HepG2 (cell line): Measurements from ENCODE around the gene LDAH. TPM values are rescaled to one million over a fixed set of nuclear protein-coding genes. Genes with fewer than 3 reads are reported as not detected.

ENCODE experiments used
- ARNT ChIP-seq: fragments of 450-650 bp; IDR thresholded peaks from 2 replicates; pipeline ENCODE4 v1.6.1; 2017
- ATF1 ChIP-seq: IDR thresholded peaks from 2 replicates; pipeline ENCODE4 v1.6.1; 2016; ENCODE audit warnings: mild to moderate bottlenecking, control low read depth
- BORCS8-MEF2B ChIP-seq: sonication (generic); formaldehyde crosslinking; IDR thresholded peaks from 2 replicates; pipeline ENCODE4 v1.8.0; 2022; ENCODE audit warnings: mild to moderate bottlenecking, missing genetic modification reagents
- BRCA1 ChIP-seq: sonication (generic); formaldehyde crosslinking; IDR thresholded peaks from 2 replicates; pipeline ENCODE4 v1.4.0; 2020; ENCODE audit warnings: missing genetic modification reagents
- CHCHD3 ChIP-seq: sonication (generic); formaldehyde crosslinking; IDR thresholded peaks from 2 replicates; pipeline ENCODE4 v1.8.0; 2022; ENCODE audit warnings: mild to moderate bottlenecking, missing genetic modification reagents, moderate library complexity
- ELF4 ChIP-seq: sonication (generic); formaldehyde crosslinking; IDR thresholded peaks from 2 replicates; pipeline ENCODE4 v1.5.0; 2020; ENCODE audit warnings: missing genetic modification reagents, mild to moderate bottlenecking, moderate library complexity, borderline replicate concordance
- ESRRA ChIP-seq: sonication (generic); formaldehyde crosslinking; IDR thresholded peaks from 2 replicates; pipeline ENCODE4 v1.5.1; 2020; ENCODE audit warnings: mild to moderate bottlenecking, low read depth, missing genetic modification reagents
- HOXA9 ChIP-seq: sonication (generic); formaldehyde crosslinking; IDR thresholded peaks from 2 replicates; pipeline ENCODE4 v1.8.1; 2022; ENCODE audit warnings: missing genetic modification reagents, mild to moderate bottlenecking, moderate library complexity, borderline replicate concordance
- MAFF ChIP-seq: IDR thresholded peaks from 2 replicates; pipeline ENCODE4 v1.6.1; 2011; ENCODE audit warnings: low read depth, low read length, improper control_type of control experiment
- NCOR1 ChIP-seq: fragments of 200-600 bp; sonication (generic); IDR thresholded peaks from 2 replicates; pipeline ENCODE4 v1.7.0; 2017; ENCODE audit warnings: antibody characterized with exemption, low read length, borderline replicate concordance
- PPARG ChIP-seq: conservative IDR thresholded peaks from 2 replicates; pipeline ENCODE4 v1.6.1; 2016; ENCODE audit warnings: missing biosample characterization, missing genetic modification reagents
- RBAK ChIP-seq: sonication (generic); formaldehyde crosslinking; IDR thresholded peaks from 2 replicates; pipeline ENCODE4 v1.5.1; 2020; ENCODE audit warnings: mild to moderate bottlenecking, missing genetic modification reagents
- RBFOX2 ChIP-seq: fragments of 200-400 bp; formaldehyde crosslinking; IDR thresholded peaks from 2 replicates; pipeline ENCODE4 v1.6.1; 2017; ENCODE audit warnings: low read depth, mild to moderate bottlenecking, low read length
- RFXAP ChIP-seq: sonication (generic); formaldehyde crosslinking; IDR thresholded peaks from 2 replicates; pipeline ENCODE4 v1.4.0; 2020; ENCODE audit warnings: missing genetic modification reagents, borderline replicate concordance
- RORA ChIP-seq: sonication (generic); formaldehyde crosslinking; IDR thresholded peaks from 2 replicates; pipeline ENCODE4 v1.5.0; 2020; ENCODE audit warnings: mild to moderate bottlenecking, missing genetic modification reagents, moderate library complexity
- SMAD9 ChIP-seq: sonication (generic); formaldehyde crosslinking; IDR thresholded peaks from 2 replicates; pipeline ENCODE4 v1.5.1; 2020; ENCODE audit warnings: mild to moderate bottlenecking, missing genetic modification reagents
- SNRNP70 ChIP-seq: fragments of 200-400 bp; formaldehyde crosslinking; IDR thresholded peaks from 2 replicates; pipeline ENCODE4 v1.6.1; 2017; ENCODE audit warnings: mild to moderate bottlenecking, low read depth, low read length, moderate library complexity
- TBX3 ChIP-seq: fragments of 450-650 bp; IDR thresholded peaks from 2 replicates; pipeline ENCODE4 v1.6.1; 2017; ENCODE audit warnings: antibody characterized with exemption, mild to moderate bottlenecking, inconsistent platforms, borderline replicate concordance
- TIGD3 ChIP-seq: sonication (generic); formaldehyde crosslinking; IDR thresholded peaks from 2 replicates; pipeline ENCODE4 v1.5.1; 2020; ENCODE audit warnings: mild to moderate bottlenecking, missing genetic modification reagents, borderline replicate concordance
- ZKSCAN1 ChIP-seq: fragments of 150-350 bp; IDR thresholded peaks from 2 replicates; pipeline ENCODE4 v1.6.1; 2014; ENCODE audit warnings: low read length
- ZMYM4 ChIP-seq: sonication (generic); formaldehyde crosslinking; IDR thresholded peaks from 2 replicates; pipeline ENCODE4 v1.8.1; 2023; ENCODE audit warnings: mild to moderate bottlenecking, missing genetic modification reagents
- ZNF251 ChIP-seq: sonication (generic); formaldehyde crosslinking; IDR thresholded peaks from 2 replicates; pipeline ENCODE4 v1.9.0; 2021; ENCODE audit warnings: mild to moderate bottlenecking, missing genetic modification reagents
- ZNF253 ChIP-seq: sonication (generic); formaldehyde crosslinking; IDR thresholded peaks from 2 replicates; pipeline ENCODE4 v1.8.0; 2022; ENCODE audit warnings: mild to moderate bottlenecking, missing genetic modification reagents, borderline replicate concordance
- ZNF282 ChIP-seq: fragments of 450-650 bp; IDR thresholded peaks from 2 replicates; pipeline ENCODE4 v1.6.1; 2018; ENCODE audit not compliant: partially characterized antibody
- ZNF292 ChIP-seq: sonication (generic); formaldehyde crosslinking; IDR thresholded peaks from 2 replicates; pipeline ENCODE4 v1.8.1; 2022; ENCODE audit warnings: mild to moderate bottlenecking, low read depth, missing genetic modification reagents, borderline replicate concordance
- ZNF672 ChIP-seq: sonication (generic); formaldehyde crosslinking; IDR thresholded peaks from 2 replicates; pipeline ENCODE4 v1.8.1; 2022; ENCODE audit warnings: missing genetic modification reagents
- ZNF775 ChIP-seq: sonication (generic); formaldehyde crosslinking; IDR thresholded peaks from 2 replicates; pipeline ENCODE4 v1.4.0; 2020; ENCODE audit warnings: missing genetic modification reagents, mild to moderate bottlenecking, moderate library complexity, borderline replicate concordance
- ZSCAN31 ChIP-seq: sonication (generic); formaldehyde crosslinking; IDR thresholded peaks from 2 replicates; pipeline ENCODE4 v1.5.0; 2020; ENCODE audit warnings: low read depth, mild to moderate bottlenecking, missing genetic modification reagents
- polyA plus RNA-seq, 8 experiments: library from polyadenylated mRNA; depleted of rRNA in 3 of 8; stranded (reverse) in 7 of 8; unstranded in 1 of 8; fragments of >200 nt; fragmentation: Illumina TruSeq in 4 of 8; extraction: Trizol in 4 of 8; gene quantifications; 2 replicates each; pipeline versions ENCODE4 v1.2.1 to v1.2.3, GENCODE V29; 2011 to 2016; ENCODE audit warnings: low read depth in 4 of 8, missing spikeins in 1 of 8, mixed read lengths in 1 of 8; ENCODE audit not compliant: insufficient read depth in 1 of 8
- total RNA-seq, 5 experiments: library from RNA; depleted of rRNA; stranded (reverse); fragments of >200 nt; fragmentation: Illumina TruSeq; extraction: Trizol; gene quantifications; 2 replicates each; pipeline ENCODE4 v1.2.3, GENCODE V29; 2016; ENCODE audit warnings: low read depth in 1 of 5
- TF ChIP-seq, protein P1 (sequence below): fragments of 450-650 bp; IDR thresholded peaks from 2 replicates; pipeline ENCODE4 v1.6.1; 2016
- TF ChIP-seq, protein P2 (sequence below): sonication (generic); formaldehyde crosslinking; IDR thresholded peaks from 2 replicates; pipeline ENCODE4 v1.5.0; 2020; ENCODE audit warnings: missing genetic modification reagents

LDAH gene
- total and polyA plus RNA-seq, 2 of the 13 experiments (the other 11 are each of a cell fraction or from before 2014, with no cell fraction given): 28.8 to 46.2 TPM

DNA sequence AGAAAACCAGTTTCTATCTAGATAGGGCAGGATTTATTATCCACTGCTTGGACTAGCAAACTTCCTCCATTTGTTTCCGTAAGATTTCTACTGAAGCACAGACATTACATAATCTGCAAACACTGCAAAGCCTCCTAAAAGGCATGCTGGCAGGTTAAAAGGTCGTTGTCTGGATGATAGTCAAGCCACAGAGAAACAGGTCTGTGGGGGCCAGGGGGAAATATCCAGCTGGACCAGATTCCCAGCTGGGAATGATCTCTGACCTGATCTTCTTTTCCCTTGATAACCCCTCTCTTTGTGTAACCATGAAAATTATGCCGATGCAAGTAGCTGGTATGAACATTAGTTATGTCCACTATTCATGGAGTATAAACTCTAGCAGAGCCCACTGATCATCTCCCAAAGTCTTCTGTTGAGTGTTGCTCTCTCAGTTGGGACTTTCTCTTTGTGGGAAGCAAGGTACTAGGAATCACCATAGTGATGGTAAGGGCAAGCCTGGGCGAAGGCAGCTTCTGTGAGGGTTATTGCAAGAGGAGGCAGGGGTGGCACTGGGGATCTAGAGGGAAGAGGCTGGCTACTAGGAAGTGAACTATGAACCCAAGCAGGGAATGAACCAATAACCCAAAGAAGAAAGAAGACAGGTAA, 94.7 kb downstream of the LDAH start (continued):
- peak; percentile 89 for TF ChIP-seq ESRRA (CRISPR knock-in tag)
- no peak for TF ChIP-seq TIGD3 (CRISPR knock-in tag)
- TF ChIP-seq, protein P1, sequence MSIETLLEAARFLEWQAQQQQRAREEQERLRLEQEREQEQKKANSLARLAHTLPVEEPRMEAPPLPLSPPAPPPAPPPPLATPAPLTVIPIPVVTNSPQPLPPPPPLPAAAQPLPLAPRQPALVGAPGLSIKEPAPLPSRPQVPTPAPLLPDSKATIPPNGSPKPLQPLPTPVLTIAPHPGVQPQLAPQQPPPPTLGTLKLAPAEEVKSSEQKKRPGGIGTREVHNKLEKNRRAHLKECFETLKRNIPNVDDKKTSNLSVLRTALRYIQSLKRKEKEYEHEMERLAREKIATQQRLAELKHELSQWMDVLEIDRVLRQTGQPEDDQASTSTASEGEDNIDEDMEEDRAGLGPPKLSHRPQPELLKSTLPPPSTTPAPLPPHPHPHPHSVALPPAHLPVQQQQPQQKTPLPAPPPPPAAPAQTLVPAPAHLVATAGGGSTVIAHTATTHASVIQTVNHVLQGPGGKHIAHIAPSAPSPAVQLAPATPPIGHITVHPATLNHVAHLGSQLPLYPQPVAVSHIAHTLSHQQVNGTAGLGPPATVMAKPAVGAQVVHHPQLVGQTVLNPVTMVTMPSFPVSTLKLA: no peak
- peak; percentile 90 for TF ChIP-seq PPARG (CRISPR knock-in tag)
- TF ChIP-seq, protein P2, sequence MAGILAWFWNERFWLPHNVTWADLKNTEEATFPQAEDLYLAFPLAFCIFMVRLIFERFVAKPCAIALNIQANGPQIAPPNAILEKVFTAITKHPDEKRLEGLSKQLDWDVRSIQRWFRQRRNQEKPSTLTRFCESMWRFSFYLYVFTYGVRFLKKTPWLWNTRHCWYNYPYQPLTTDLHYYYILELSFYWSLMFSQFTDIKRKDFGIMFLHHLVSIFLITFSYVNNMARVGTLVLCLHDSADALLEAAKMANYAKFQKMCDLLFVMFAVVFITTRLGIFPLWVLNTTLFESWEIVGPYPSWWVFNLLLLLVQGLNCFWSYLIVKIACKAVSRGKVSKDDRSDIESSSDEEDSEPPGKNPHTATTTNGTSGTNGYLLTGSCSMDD (CRISPR knock-in tag): no peak
- TF ChIP-seq SNRNP70: no peak
- no peak for TF ChIP-seq ELF4 (CRISPR knock-in tag)
- TF ChIP-seq BRCA1 (CRISPR knock-in tag): no peak
- no peak for TF ChIP-seq CHCHD3 (CRISPR knock-in tag)
- TF ChIP-seq RBFOX2: no peak
- no peak for TF ChIP-seq ZKSCAN1
- peak; percentile 61; the same call in 1 of the 2 replicates for TF ChIP-seq RFXAP (CRISPR knock-in tag)
- TF ChIP-seq ZNF282: no peak
- 0 out of 2 replicates have a peak, but pooled peaks have one; percentile 3 for TF ChIP-seq ZSCAN31 (CRISPR knock-in tag)
- TF ChIP-seq NCOR1: peak; percentile 98
- TF ChIP-seq TBX3: 0 out of 2 replicates have a peak, but pooled peaks have one; percentile 13
- TF ChIP-seq RBAK: no peak
- no peak for TF ChIP-seq ZNF775
- TF ChIP-seq SMAD9 (CRISPR knock-in tag): no peak
- no peak; the same call in 1 of the 2 replicates for TF ChIP-seq ATF1
- TF ChIP-seq ARNT: no peak
- TF ChIP-seq ZNF292 (CRISPR knock-in tag): peak; percentile 72; the same call in 1 of the 2 replicates
- 0 out of 2 replicates have a peak, but pooled peaks have one; percentile 15 for TF ChIP-seq MAFF
- no peak for TF ChIP-seq HOXA9 (CRISPR knock-in tag)
- TF ChIP-seq ZNF251: no peak
- TF ChIP-seq ZNF672: no peak
- TF ChIP-seq ZNF253 (CRISPR knock-in tag): no peak
- TF ChIP-seq ZMYM4 (CRISPR knock-in tag): peak; percentile 96
- peak; percentile 57; the same call in 1 of the 2 replicates for TF ChIP-seq BORCS8-MEF2B
- no peak for TF ChIP-seq RORA (CRISPR knock-in tag)
